HFFc6 (cell line): Measurements from ENCODE around the gene PLD3. TPM values are rescaled to one million over a fixed set of nuclear protein-coding genes. Genes with fewer than 3 reads are reported as not detected.

Source experiments
- DNase-seq: peaks from one replicate; pipeline ENCODE4 v3.0.0-alpha.2; 2018
- H3K27ac Mint-ChIP-seq: 2 replicates; pipeline ENCODE4 v1.8.0; 2020; ENCODE audit warnings: mild to moderate bottlenecking, mixed read lengths
- H3K27me3 Mint-ChIP-seq: 2 replicates; pipeline ENCODE4 v1.8.0; 2021; ENCODE audit warnings: mild to moderate bottlenecking, moderate library complexity, mixed read lengths; ENCODE audit not compliant: insufficient read depth
- H3K36me3 Mint-ChIP-seq: 2 replicates; pipeline ENCODE4 v1.8.0; 2021; ENCODE audit warnings: low read depth, mixed read lengths
- H3K4me1 Mint-ChIP-seq: 2 replicates; pipeline ENCODE4 v1.8.0; 2020; ENCODE audit warnings: low read depth, mixed read lengths
- H3K4me3 Mint-ChIP-seq: 2 replicates; pipeline ENCODE4 v1.8.0; 2020; ENCODE audit warnings: mild to moderate bottlenecking, moderate library complexity, mixed read lengths
- H3K9me3 Mint-ChIP-seq: 2 replicates; pipeline ENCODE4 v1.8.0; 2020; ENCODE audit warnings: mild to moderate bottlenecking, mixed read lengths
- CTCF ChIP-seq: fragments of 200-600 bp; sonication (generic); IDR thresholded peaks from 2 replicates; pipeline ENCODE4 v1.5.0; 2021; ENCODE audit warnings: antibody characterized with exemption, mild to moderate bottlenecking
- total RNA-seq, 6 experiments: library from RNA; stranded (reverse); fragmentation: NEBNext Ultra II Directional; extraction: Animal tissue kit (Norgen Biotek cat#: 25700); gene quantifications; 2 replicates in 1 of 6; 3 replicates in 5 of 6; pipeline ENCODE4 v1.2.3, GENCODE V29; 2021

Gene PLD3
- total RNA-seq, 6 experiments from 2014 or later = 141 to 211 (median 152) TPM

GRCh38 chr19:40336601-40336900 is 11.9 kb upstream of the PLD3 start:
- H3K4me1 Mint-ChIP-seq = peaks cover 7% of the 10 kb centered on the region; the same call in 1 of the 2 replicates

GRCh38 chr19:40337107-40337506 is 11.4 kb upstream of the PLD3 start:
- no peak for DNase-seq
- TF ChIP-seq CTCF = no peak
- Mint-ChIP-seq H3K4me1 (peaks cover 13% of the 10 kb centered on the region; the same call in 1 of the 2 replicates), H3K9me3 (no peaks in the 10 kb centered on the region), H3K27me3 (no peaks in the 10 kb centered on the region; the same call in 1 of the 2 replicates), H3K36me3 (peaks cover 14% of the 10 kb centered on the region; the same call in 1 of the 2 replicates), H3K27ac (no peak overlapping the region), H3K4me3 (no peak overlapping the region)

More at GRCh38 chr19:40336601-40336900, 11.9 kb upstream of the PLD3 start:
- TF ChIP-seq CTCF = no peak
- Mint-ChIP-seq H3K9me3 (no peaks in the 10 kb centered on the region), H3K27ac (peak overlapping the region; percentile 3; the same call in 1 of the 2 replicates), H3K4me3 (no peak overlapping the region), H3K27me3 (no peaks in the 10 kb centered on the region; the same call in 1 of the 2 replicates), H3K36me3 (peaks cover 15% of the 10 kb centered on the region; the same call in 1 of the 2 replicates)
- no peak for DNase-seq

GRCh38 chr19:40337594-40337993 is 10.9 kb upstream of the PLD3 start:
- no peak for DNase-seq
- Mint-ChIP-seq H3K27ac (no peak overlapping the region), H3K4me1 (peaks cover 15% of the 10 kb centered on the region; the same call in 1 of the 2 replicates), H3K27me3 (no peaks in the 10 kb centered on the region), H3K36me3 (peaks cover 14% of the 10 kb centered on the region; the same call in 1 of the 2 replicates), H3K4me3 (no peak overlapping the region), H3K9me3 (no peaks in the 10 kb centered on the region)
- no peak for TF ChIP-seq CTCF

GRCh38 chr19:40339018-40339728 is 9.3 kb upstream of the PLD3 start:
- no peak overlapping the region for H3K27ac Mint-ChIP-seq
- H3K4me3 Mint-ChIP-seq = no peak overlapping the region
- TF ChIP-seq CTCF = no peak
- H3K27me3 Mint-ChIP-seq = no peaks in the 10 kb centered on the region
- peaks cover 14% of the 10 kb centered on the region; the same call in 1 of the 2 replicates for H3K36me3 Mint-ChIP-seq
- no peak for DNase-seq
- peaks cover 15% of the 10 kb centered on the region; the same call in 1 of the 2 replicates for H3K4me1 Mint-ChIP-seq
- no peaks in the 10 kb centered on the region for H3K9me3 Mint-ChIP-seq

- no peaks in the 10 kb centered on the region for H3K9me3 Mint-ChIP-seq
- H3K4me3 Mint-ChIP-seq = no peak overlapping the region
- peaks cover 12% of the 10 kb centered on the region for H3K4me1 Mint-ChIP-seq
- DNase-seq = no peak
- no peaks in the 10 kb centered on the region; the same call in 1 of the 2 replicates for H3K27me3 Mint-ChIP-seq
- TF ChIP-seq CTCF = no peak
- H3K27ac Mint-ChIP-seq = peak overlapping the region; percentile 72
- H3K36me3 Mint-ChIP-seq = peaks cover 13% of the 10 kb centered on the region; the same call in 1 of the 2 replicates
Observed at GRCh38 chr19:40341601-40342482, 6.7 kb upstream of the PLD3 start.
